ENCODE data around the gene HSDL2.
"Not testable (repeated sequence)": the region's sequence is repeated elsewhere in the genome, so short reads cannot be mapped to it uniquely, and the experiment has no call there.

HSDL2 gene

DNA sequence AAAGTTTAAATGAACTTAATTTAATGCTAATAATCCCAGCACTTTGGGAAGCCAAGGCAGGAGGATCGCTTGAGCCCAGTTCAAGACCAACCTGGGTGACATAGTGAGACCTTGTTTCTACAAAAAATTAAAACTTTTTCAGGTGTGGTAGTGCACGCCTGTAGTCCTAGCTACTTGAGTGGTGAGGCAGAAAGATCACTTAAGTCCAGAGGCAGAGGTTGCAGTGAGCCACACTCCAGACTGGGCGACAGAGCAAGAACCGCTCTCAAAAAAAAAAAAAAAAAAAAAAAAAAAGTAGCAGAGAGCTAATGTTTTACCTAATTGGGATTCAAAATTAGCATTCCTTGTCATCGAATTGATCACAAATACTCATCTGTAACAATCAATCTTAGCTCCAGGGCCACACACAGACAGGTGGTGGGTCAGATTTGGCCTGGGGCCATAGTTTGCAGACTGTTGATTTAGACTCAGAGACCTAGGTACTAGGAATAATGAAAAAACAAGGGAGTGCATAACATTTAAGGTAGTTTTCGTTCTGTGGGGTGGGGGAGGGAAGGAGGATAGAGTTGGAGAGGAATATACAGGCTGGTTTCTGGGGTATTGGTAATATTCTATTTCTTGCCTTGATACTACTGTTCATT is 21.4 kb downstream of the HSDL2 start:
- no peak for DNase-seq

- no peak for DNase-seq
Measured at GRCh38 chr9:112403614-112404201, 23.8 kb downstream of the HSDL2 start.

DNA sequence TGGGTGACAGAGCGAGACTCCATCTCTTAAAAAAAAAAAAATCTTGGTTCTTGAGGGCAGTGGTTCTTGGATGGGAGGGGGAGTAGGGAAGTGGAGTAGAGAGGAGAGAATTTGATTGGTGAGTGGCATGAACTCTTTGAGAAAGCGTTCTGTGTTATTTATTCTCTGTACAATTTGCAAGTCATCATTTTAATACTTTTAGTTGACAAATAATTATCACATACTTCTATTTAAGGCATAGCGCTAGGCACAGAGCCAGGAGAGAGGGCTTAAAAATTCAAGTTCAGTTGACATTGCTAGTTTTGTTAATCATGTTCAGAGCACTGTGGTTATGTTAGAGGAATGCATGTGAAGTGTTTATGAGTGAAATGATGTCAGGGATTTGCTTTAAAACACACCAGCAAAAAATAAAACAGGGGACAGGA is 24.6 kb downstream of the HSDL2 start:
- no peak for DNase-seq

GRCh38 chr9:112408275-112408674 is 28.4 kb downstream of the HSDL2 start:
- DNase-seq, result no peak

DNA sequence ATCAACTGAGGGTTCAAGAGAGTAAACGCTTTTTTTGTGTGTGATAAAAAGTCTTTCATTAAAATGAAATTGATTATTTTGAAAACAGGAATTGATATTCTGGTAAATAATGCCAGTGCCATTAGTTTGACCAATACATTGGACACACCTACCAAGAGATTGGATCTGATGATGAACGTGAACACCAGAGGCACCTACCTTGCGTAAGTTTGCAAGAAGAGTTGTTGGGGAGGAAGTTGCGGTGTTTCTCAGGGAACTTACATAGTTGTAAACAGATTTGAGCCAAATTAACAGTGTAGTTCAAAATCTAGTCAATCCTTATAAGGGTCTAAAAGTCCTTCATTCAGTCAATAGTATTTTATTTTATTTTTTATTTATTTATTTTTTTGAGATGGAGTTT is 28.9 kb downstream of the HSDL2 start:
- DNase-seq, result no peak

DNA sequence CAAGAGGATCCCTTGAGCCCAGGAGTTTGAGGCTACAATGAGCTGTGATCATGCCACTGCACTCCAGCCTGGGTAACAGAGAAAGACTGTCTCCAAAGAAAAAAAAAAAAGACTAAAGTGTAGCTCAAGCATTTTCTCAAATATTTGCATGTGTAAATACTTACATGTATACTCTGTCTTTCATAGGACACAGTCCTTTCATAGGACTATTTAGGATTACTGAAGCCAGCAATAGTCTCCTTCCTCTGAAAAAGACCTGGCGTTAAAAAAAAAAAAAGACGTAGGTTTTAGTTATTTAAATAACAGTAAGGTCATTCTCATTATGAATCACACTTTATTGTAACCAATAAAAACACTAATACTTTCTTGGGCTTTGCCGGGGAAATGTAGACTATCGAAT is 29.9 kb downstream of the HSDL2 start:
- DNase-seq, result no peak

DNA sequence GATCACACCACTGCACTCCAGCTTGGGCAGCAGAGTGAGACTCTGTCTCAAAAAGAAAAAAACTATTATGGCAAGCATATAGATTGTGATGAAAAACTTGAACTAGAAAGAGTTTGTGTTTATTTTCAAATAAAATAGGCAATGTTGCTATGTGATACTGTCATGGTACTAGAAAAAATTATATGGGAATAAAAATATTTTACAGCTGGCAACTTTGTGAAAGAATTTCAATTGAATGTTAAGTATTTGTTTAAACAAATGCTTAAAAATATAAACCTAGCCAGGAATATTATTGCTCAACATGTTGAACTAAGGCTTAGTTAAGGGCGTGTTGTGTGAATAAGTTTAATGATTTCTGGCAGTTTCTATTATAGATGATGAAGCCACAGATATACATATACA is 31.7 kb downstream of the HSDL2 start:
- no peak for DNase-seq

- not testable (repeated sequence) for DNase-seq
Measured at GRCh38 chr9:112413728-112414127, 33.8 kb downstream of the HSDL2 start.

DNA sequence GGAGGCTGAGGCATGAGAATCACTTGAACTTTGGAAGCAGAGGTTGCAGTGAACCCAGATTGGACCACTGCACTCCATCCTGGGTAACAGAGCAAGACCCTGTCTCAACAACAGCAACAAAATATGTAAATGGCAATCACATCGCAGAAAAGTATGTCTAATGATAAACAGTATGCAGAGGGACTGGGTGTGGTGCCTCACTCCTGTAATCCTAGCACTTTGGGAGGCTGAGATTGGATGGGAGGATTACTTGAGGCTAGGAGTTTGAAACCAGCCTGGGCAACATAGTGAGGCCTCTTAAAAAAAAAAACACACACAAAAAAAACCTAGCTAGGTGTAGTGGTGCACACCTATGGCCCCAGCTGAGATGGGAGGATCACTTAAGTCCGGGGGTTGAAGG is 40.3 kb downstream of the HSDL2 start:
- DNase-seq, result no peak

DNA sequence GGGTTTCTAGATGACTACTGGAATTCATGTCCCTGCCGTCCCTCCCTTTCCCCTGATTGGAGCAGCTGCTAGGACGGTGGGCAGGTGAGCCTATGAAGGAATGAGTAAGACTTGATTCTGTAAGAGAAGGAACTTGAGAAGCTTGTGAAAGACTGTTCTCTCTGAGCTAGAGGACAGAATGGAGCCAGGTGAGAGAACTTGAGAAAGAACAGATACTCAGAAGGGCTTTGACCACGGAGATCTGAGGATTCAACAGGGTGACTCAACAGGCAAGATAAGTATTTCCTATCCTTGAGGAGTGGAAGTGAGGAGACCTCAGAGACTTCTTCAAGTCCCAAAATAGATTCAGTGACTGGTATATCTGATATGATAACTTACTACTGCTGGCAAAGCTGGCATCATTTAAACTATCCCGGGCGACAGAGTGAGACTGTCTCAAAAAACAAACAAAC is 41.9 kb downstream of the HSDL2 start:
- DNase-seq, result no peak

DNA sequence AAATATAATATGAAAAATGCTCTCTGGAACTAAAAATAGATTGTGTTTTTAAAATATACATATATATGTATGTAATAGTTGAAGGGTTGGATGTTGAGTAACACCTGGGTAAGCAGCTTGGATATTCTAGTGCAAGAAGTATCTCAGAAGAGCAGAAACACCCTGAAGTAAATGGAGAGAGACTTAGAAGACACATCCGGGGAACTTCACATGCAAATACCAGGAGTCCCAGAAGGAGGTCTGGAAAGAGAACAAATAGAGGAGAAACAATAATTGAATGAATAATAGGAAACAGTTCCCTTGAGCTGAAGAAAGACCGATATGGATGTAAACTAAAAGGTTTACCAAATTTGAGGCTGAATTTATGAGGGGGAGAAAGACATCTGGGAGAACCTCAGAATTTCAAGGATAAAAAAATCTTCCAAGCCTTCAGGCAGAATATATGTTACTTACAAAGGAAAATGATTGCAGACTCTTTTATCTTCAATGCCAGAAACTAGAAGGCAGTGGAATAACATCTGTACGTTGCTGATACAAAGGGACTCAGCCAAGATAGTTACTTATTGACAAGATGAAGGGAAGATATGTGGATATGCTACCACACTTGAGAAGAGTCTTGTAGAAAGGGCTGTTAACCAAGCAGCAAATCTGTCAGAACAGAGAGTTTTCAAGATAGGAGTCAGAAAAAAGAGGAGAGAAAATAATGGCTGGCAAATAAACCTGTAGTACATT is 42.7 kb downstream of the HSDL2 start:
- DNase-seq, result no peak

- no peak for DNase-seq
Measured at GRCh38 chr9:112430006-112430522, 50.2 kb downstream of the HSDL2 start.

- DNase-seq, result no peak
Measured at GRCh38 chr9:112433499-112434392, 53.8 kb downstream of the HSDL2 start.

GRCh38 chr9:112434487-112434886 is 54.6 kb downstream of the HSDL2 start:
- DNase-seq, result no peak

DNA sequence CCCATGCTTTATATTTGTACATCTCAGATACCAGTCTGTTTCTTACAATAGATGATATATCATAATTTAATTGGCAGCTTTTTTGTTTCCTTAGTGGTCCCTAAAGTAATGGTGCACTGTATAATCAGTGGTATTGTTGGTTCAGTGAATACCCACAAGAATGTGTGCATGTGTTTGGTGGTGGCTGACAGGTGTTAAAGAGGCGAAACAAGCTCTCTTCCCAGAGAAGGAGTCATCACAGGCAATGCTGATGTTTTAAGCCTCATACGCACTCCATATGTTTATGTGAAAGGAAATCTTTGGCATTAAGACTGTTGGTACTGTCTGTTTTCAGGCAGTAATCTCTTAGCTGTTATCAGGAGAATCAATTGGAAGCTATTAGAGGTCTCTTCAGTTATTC is 57.5 kb downstream of the HSDL2 start:
- DNase-seq, result no peak

DNA sequence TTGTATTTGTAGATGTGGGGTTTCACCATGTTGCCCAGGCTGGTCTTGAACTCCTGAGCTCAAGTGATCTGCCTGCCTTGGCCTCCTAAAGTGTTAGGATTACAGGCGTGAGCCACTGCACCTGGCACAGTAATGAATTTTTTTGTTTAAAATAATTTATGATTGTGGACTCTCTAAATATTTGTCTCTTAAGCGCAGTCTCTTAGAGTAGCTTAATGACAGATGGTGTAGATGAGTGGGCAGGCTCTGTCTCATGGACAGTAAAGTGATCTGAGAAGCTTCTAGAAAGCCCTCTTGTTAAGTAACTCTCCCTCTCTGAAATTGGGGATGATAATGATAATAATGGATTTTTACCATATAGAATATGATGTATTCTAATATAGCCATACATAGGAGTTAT is 59.3 kb downstream of the HSDL2 start:
- no peak for DNase-seq

GRCh38 chr9:112439825-112440224 is 59.9 kb downstream of the HSDL2 start:
- DNase-seq, result no peak

DNA sequence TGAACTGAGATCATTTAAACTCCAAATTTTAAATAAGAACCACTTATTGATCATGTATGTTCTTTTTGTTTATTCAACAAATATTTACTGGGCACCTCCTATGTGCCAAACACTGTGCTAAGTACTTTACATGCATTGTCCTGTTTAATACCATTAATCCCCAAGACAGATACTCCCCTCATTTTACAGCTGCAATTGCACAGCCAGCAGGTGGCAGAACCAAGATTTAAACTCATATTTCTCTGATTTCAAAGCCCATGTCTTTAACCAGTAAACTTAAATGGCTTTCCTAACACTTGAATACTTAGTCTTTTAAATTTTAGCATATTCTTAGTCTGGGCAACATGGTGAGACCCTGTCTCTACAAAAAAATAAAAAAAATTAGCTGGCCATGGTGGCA is 63.3 kb downstream of the HSDL2 start:
- DNase-seq, result no peak

DNA sequence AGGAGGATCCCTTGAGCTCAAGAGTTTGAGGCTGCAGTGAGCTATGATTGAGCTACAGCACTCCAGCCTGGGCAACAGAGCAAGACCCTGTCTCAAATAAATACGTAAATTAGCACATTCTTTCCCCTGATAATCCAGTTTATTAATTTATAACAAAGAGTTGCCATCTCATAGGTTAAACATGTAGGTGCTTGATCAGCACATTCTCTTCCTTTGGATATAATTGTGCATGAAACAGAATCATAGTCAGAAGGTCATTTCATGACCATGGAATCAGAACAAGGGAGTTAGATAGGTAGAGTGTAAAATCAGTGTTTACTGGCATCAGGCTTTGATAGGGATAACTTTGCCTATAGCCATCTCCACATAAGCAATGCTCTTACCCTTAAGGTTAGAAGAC is 63.7 kb downstream of the HSDL2 start:
- DNase-seq, result no peak

- DNase-seq, result no peak
Measured at GRCh38 chr9:112445196-112445595, 65.3 kb downstream of the HSDL2 start.

DNA sequence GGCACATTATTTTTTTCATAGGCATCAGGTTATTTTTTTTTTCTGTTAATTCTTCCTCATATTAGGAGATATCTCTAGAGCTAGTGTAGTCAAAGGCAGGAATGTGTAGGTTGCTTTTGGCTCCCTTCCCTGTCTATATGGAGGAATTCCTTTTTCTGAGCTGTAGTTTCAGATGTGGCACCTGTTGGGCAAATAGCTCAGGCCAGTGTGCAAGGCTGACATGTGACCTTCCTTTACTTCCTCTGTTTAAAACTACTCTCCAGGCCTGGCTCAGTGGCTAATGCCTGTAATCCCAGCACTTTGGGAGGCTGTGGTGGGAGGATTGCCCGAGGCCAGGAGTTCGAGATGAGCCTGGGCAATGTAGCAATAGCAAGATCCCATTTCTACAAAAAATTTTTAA is 66.2 kb downstream of the HSDL2 start:
- no peak for DNase-seq

DNA sequence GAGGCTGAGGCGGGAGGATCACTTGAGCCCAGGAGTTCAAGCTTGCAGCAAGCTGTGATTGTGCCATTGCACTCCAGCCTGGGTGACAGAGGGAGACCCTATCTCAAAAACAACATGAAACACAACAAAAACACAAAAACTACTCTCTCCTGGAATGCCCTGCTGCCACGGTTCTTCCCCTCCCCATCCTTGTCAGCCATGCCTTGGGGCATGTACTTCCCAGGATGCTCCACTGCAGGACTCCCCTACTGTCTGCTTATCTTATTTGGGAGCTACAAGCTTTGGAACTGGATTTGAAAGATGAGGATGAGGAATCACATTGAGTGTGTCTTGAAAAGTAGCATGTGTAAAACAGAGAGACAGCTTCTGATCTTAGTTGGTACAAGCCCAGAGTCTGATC is 66.6 kb downstream of the HSDL2 start:
- DNase-seq, result no peak

DNA sequence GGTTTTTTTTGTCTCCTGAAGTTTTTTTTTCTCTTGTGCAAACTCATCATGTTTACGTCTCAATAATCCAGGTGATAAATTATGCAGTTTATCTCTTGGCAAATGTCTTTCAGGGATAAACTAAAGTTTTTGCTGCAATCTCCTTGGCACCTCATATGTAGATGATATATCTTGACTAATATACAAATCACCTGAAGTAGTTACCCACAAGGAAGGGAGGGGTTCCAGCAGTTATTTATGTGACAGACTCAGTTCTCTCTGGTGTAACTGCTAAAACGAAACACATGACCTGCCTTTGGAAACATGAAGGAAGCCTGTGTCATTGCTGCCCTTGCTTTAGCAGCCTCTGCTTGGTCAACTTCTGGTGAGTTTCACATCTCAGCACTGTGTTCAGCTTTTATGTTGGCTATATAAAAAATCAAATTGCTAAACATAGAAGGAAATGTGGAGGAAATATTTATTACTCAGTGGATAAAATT is 67.4 kb downstream of the HSDL2 start:
- DNase-seq, result no peak

Data from stimulated activated CD8-positive, alpha-beta memory T cell treated with anti-CD3 and anti-CD28 coated beads, Interleukin-4, amount 100 ng/mL, for 48 hours (primary cell).